IMR-90 (cell line): ENCODE measurements around the gene DOCK2. TPM values are rescaled to one million over a fixed set of nuclear protein-coding genes. Genes with fewer than 3 reads are reported as not detected.
A peak's percentile ranks its signal among the peaks of the same experiment; 100 is the strongest.

Experiments
- ATAC-seq: fragments of 200-7000 bp; cut with Tn5 transposase; 2 replicates; pipeline ENCODE4 v1.9.1; 2020; ENCODE audit warnings: low read depth, mild to moderate bottlenecking, moderate library complexity
- BruUV-seq: library from RNA; stranded (reverse); fragments of 400-500 nt; replicated peaks from 2 replicates; lab custom pipeline; 2021; lab: Mats Ljungman, UMichigan
- CTCF ChIA-PET: fragments of 300-600 bp; formaldehyde crosslinking; extraction: SDS; loops from one replicate; lab custom pipeline; 2021; ENCODE audit warnings: antibody characterized with exemption; lab: Yijun Ruan, JAX
- POLR2A ChIA-PET: fragments of 300-600 bp; sonication (Branson Sonifier 250); formaldehyde crosslinking; loops from one replicate; lab custom pipeline; 2022; ENCODE audit warnings: antibody characterized with exemption; ENCODE audit not compliant: unreplicated experiment; lab: Charles Lee
- DNase-seq: peaks from one replicate; pipeline ENCODE4 v3.0.0; 2013
- H2AFZ ChIP-seq: replicated peaks from 2 replicates; pipeline ENCODE3; 2013; ENCODE audit warnings: low read length, mild to moderate bottlenecking; ENCODE audit not compliant: poor library complexity
- H2AK5ac ChIP-seq: 2 replicates; pipeline ENCODE4 v1.6.1; 2013; ENCODE audit warnings: low read depth, low read length, inconsistent platforms
- H2AK9ac ChIP-seq: replicated peaks from 2 replicates; pipeline ENCODE3; 2013; ENCODE audit warnings: mild to moderate bottlenecking, low read depth, low read length, moderate library complexity; ENCODE audit not compliant: poor library complexity
- H2BK120ac ChIP-seq: 2 replicates; pipeline ENCODE4 v1.6.1; 2013; ENCODE audit warnings: low read depth, low read length, inconsistent platforms
- H2BK15ac ChIP-seq: 3 replicates; pipeline ENCODE4 v1.6.1; 2013; ENCODE audit warnings: low read depth, low read length, inconsistent platforms
- H2BK20ac ChIP-seq: 2 replicates; pipeline ENCODE4 v1.6.1; 2013; ENCODE audit warnings: low read depth, mild to moderate bottlenecking, inconsistent platforms, low read length, moderate library complexity
- H2BK5ac ChIP-seq: 2 replicates; pipeline ENCODE4 v1.6.1; 2013; ENCODE audit warnings: mild to moderate bottlenecking, low read depth, low read length, inconsistent platforms; ENCODE audit not compliant: poor library complexity, severe bottlenecking
- H3K14ac ChIP-seq: replicated peaks from 2 replicates; pipeline ENCODE4 v1.6.1; 2013; ENCODE audit warnings: low read depth, low read length, inconsistent platforms
- H3K18ac ChIP-seq: 2 replicates; pipeline ENCODE4 v1.6.1; 2013; ENCODE audit warnings: low read depth, low read length, control low read depth
- H3K23ac ChIP-seq: 2 replicates; pipeline ENCODE4 v1.6.1; 2013; ENCODE audit warnings: low read depth, low read length, inconsistent platforms
- H3K27ac ChIP-seq: 2 replicates; pipeline ENCODE4 v1.5.1; 2013; ENCODE audit warnings: mild to moderate bottlenecking, control low read depth, low read length; ENCODE audit not compliant: insufficient read depth
- H3K27me3 ChIP-seq: 2 replicates; pipeline ENCODE4 v1.6.1; 2013; ENCODE audit warnings: low read length; ENCODE audit not compliant: control insufficient read depth, insufficient read depth
- H3K36me3 ChIP-seq: 2 replicates; pipeline ENCODE4 v1.6.1; 2013; ENCODE audit warnings: low read length, mixed read lengths; ENCODE audit not compliant: control insufficient read depth, insufficient read depth
- H3K4ac ChIP-seq: 2 replicates; pipeline ENCODE4 v1.6.1; 2013; ENCODE audit warnings: low read depth, low read length, inconsistent platforms
- H3K4me1 ChIP-seq: 2 replicates; pipeline ENCODE4 v1.6.1; 2013; ENCODE audit warnings: low read length, mixed read lengths; ENCODE audit not compliant: control insufficient read depth, insufficient read depth
- H3K4me2 ChIP-seq: 2 replicates; pipeline ENCODE4 v1.6.1; 2013; ENCODE audit warnings: low read depth, mild to moderate bottlenecking, control low read depth, low read length, moderate library complexity
- H3K4me3 ChIP-seq: 2 replicates; pipeline ENCODE4 v1.5.1; 2013; ENCODE audit warnings: low read depth, mild to moderate bottlenecking, control low read depth, low read length, moderate library complexity; ENCODE audit not compliant: insufficient read depth
- H3K56ac ChIP-seq: 2 replicates; pipeline ENCODE4 v1.6.1; 2013; ENCODE audit warnings: low read length, inconsistent platforms; ENCODE audit not compliant: insufficient read depth; ENCODE audit errors: extremely low read depth
- H3K79me1 ChIP-seq, 2 experiments: 2 replicates each; pipeline ENCODE4 v1.6.1; 2013; ENCODE audit warnings: low read length in 2 of 2, inconsistent platforms in 1 of 2, low read depth in 1 of 2
- H3K9ac ChIP-seq: 2 replicates; pipeline ENCODE4 v1.6.1; 2013; ENCODE audit warnings: low read depth, low read length, control low read depth
- H3K9me1 ChIP-seq: 2 replicates; pipeline ENCODE4 v1.6.1; 2013; ENCODE audit warnings: low read length, inconsistent platforms; ENCODE audit not compliant: insufficient read depth
- H3K9me3 ChIP-seq: 2 replicates; pipeline ENCODE4 v1.6.1; 2013; ENCODE audit warnings: low read length; ENCODE audit not compliant: control insufficient read depth, insufficient read depth
- H4K20me1 ChIP-seq: 2 replicates; pipeline ENCODE4 v1.6.1; 2013; ENCODE audit warnings: low read length, inconsistent platforms; ENCODE audit not compliant: insufficient read depth
- H4K5ac ChIP-seq: 2 replicates; pipeline ENCODE4 v1.6.1; 2013; ENCODE audit warnings: mild to moderate bottlenecking, low read depth, low read length, control low read depth
- H4K8ac ChIP-seq, 2 experiments: 2 replicates each; pipeline ENCODE4 v1.6.1; 2013; ENCODE audit warnings: low read depth in 2 of 2, low read length in 2 of 2, control low read depth in 1 of 2, inconsistent platforms in 1 of 2
- H4K91ac ChIP-seq: 2 replicates; pipeline ENCODE4 v1.6.1; 2013; ENCODE audit warnings: low read depth, low read length, inconsistent platforms; ENCODE audit not compliant: insufficient read depth
- CEBPB ChIP-seq: IDR thresholded peaks from 2 replicates; pipeline ENCODE4 v1.6.1; 2012; ENCODE audit warnings: low read depth, low read length, improper control_type of control experiment
- MAZ ChIP-seq: IDR thresholded peaks from 2 replicates; pipeline ENCODE4 v1.6.1; 2012; ENCODE audit warnings: low read depth, mild to moderate bottlenecking, low read length, improper control_type of control experiment, moderate library complexity, borderline replicate concordance
- MXI1 ChIP-seq: IDR thresholded peaks from 2 replicates; pipeline ENCODE4 v1.6.1; 2012; ENCODE audit warnings: low read depth, mild to moderate bottlenecking, low read length, moderate library complexity, borderline replicate concordance
- WGBS, 2 experiments: methylation state at CpG; one replicate each; pipeline versions ENCODE4 v1.1.5 to v1.1.7; 2013; ENCODE audit warnings: missing lambda C conversion rate in 2 of 2; ENCODE audit not compliant: insufficient read length in 1 of 2; ENCODE audit errors: extremely low coverage in 2 of 2; 5-methylcytosine and 5-hydroxymethylcytosine counted together
- dilution Hi-C: fragments of 300-500 bp; cut with HindIII; formaldehyde crosslinking; loops from one replicate; pipeline ENCODE4 v1.14.3; 2018; ENCODE audit warnings: low sequenced_read_pairs; ENCODE audit not compliant: unreplicated experiment
- in situ Hi-C: fragments of 300-500 bp; cut with MboI; formaldehyde crosslinking; loops from 3 replicates; pipeline ENCODE4 v1.14.3; 2019; ENCODE audit warnings: low sequenced_read_pairs, inconsistent platforms, mixed read lengths
- intact Hi-C: fragments of 100-400 bp; cut with micrococcal nuclease; formaldehyde crosslinking; loops from 2 replicates; pipeline ENCODE4 v1.10.0; 2022
- polyA plus RNA-seq, 3 experiments: library from polyadenylated mRNA; depleted of rRNA; stranded (reverse); fragments of >200 nt; gene quantifications; 2 replicates each; pipeline ENCODE4 v1.2.3, GENCODE V29; 2012; ENCODE audit warnings: low replicate concordance in 1 of 3
- total RNA-seq: library from RNA; depleted of rRNA; stranded (reverse); fragments of >200 nt; gene quantifications from 2 replicates; pipeline ENCODE4 v1.2.3, GENCODE V29; 2012

DOCK2 gene
- total and polyA plus RNA-seq, 2 of the 4 experiments (the other 2 are of a cell fraction), result 0.72 to 3.0 TPM

- no peak for TF ChIP-seq MAZ
- TF ChIP-seq MXI1, result no peak
Measured at GRCh38 chr5:169629847-169630548, 7.1 kb upstream of the DOCK2 start (continued).

- Histone ChIP-seq H3K18ac (peak overlapping the region; percentile 4; the same call in 1 of the 2 replicates), H3K9me1 (peaks cover 5% of the 10 kb centered on the region; the same call in 1 of the 2 replicates), H3K9me3 (no peaks in the 10 kb centered on the region), H3K4me3 (no peak overlapping the region), H3K27ac (no peak overlapping the region), H2AFZ (no peak overlapping the region), H3K79me1 (no peaks in the 10 kb centered on the region; a peak in 1 of 4 replicates), H2BK20ac (peak overlapping the region; percentile 27; the same call in 1 of the 2 replicates), H2BK5ac (peak overlapping the region; percentile 27), H2AK9ac (no peak overlapping the region), H3K14ac (no peak overlapping the region), H2BK120ac (no peak overlapping the region), H3K4me1 (peaks cover 9% of the 10 kb centered on the region), H3K4ac (peak overlapping the region; percentile 21; the same call in 1 of the 2 replicates), H3K4me2 (no peak overlapping the region; the same call in 1 of the 2 replicates), H2AK5ac (no peak overlapping the region), H2BK15ac (no peak overlapping the region), H3K9ac (no peak overlapping the region), H3K23ac (no peak overlapping the region), H4K5ac (peak overlapping the region; percentile 26; the same call in 1 of the 2 replicates), H3K27me3 (no peaks in the 10 kb centered on the region), H4K8ac (no peak overlapping the region), H3K36me3 (no peaks in the 10 kb centered on the region), H3K56ac (no peak overlapping the region), H4K20me1 (no peaks in the 10 kb centered on the region), H4K91ac (no peak overlapping the region)
- TF ChIP-seq MAZ, result no peak
- peak; percentile 75 for TF ChIP-seq CEBPB
- ChIA-PET POLR2A (no interaction called here), CTCF (no interaction called here)
- ATAC-seq (no peak), DNase-seq (peak; percentile 65)
- dilution Hi-C loops (no loop called here), in situ Hi-C loops (no loop called here), intact Hi-C loops (no loop called here)
- no TSS peak for BruUV-seq
- WGBS, 2 experiments, result no CpG with 5 or more reads among the region's 4 CpGs
Measured at GRCh38 chr5:169631360-169631759, 5.7 kb upstream of the DOCK2 start.
